H1 (cell line): ENCODE results near the gene LIX1L.
A peak's percentile ranks its signal among the peaks of the same experiment; 100 is the strongest.

Experiments
- ATF2 ChIP-seq: IDR thresholded peaks from 2 replicates; pipeline ENCODE4 v1.6.1; 2012; ENCODE audit warnings: low read length, inconsistent platforms
- BRCA1 ChIP-seq: IDR thresholded peaks from 2 replicates; pipeline ENCODE4 v1.6.1; 2012; ENCODE audit warnings: low read depth, low read length, improper control_type of control experiment
- CREB1 ChIP-seq: IDR thresholded peaks from 2 replicates; pipeline ENCODE4 v1.6.1; 2012; ENCODE audit warnings: inconsistent platforms
- CTCF ChIP-seq, 3 experiments: IDR thresholded peaks; 1 replicate in 2 of 3; 2 replicates in 1 of 3; pipeline versions ENCODE4 v1.5.1 to v1.6.1; 2011; ENCODE audit warnings: low read length in 3 of 3, mild to moderate bottlenecking in 3 of 3, inconsistent platforms in 2 of 3, low read depth in 1 of 3, moderate library complexity in 1 of 3; ENCODE audit not compliant: insufficient read depth in 1 of 3; ENCODE audit errors: control extremely low read depth in 1 of 3
- POLR2A ChIP-seq, 2 experiments: IDR thresholded peaks; 1 replicate in 1 of 2; 2 replicates in 1 of 2; pipeline ENCODE4 v1.6.1; 2011; ENCODE audit warnings: low read depth in 2 of 2, low read length in 2 of 2, mild to moderate bottlenecking in 2 of 2; ENCODE audit errors: control extremely low read depth in 1 of 2
- RXRA ChIP-seq: IDR thresholded peaks from 2 replicates; pipeline ENCODE4 v1.6.1; 2011; ENCODE audit warnings: low read depth, mild to moderate bottlenecking, low read length, moderate library complexity; ENCODE audit not compliant: insufficient read depth

- no peak for TF ChIP-seq CREB1
- peak; percentile 47 to 56 (median 49) for TF ChIP-seq CTCF (IDR thresholded peaks at IDR 0.05; ENCODE audit: control extremely low read depth in 1 of 3, insufficient read depth in 1 of 3, low read depth in 1 of 3, low read length in 3 of 3)
- no peak for TF ChIP-seq RXRA
- no peak for TF ChIP-seq POLR2A (IDR thresholded peaks at IDR 0.05; ENCODE audit: control extremely low read depth in 1 of 2, low read depth in 2 of 2, low read length in 2 of 2)
- TF ChIP-seq BRCA1, result no peak
- no peak for TF ChIP-seq ATF2
These were observed 56.4 kb downstream of the LIX1L start for GRCh38 chr1:145901312-145902021.
